ENCODE measurements around the gene THRA. TPM values are rescaled to one million over a fixed set of nuclear protein-coding genes. Genes with fewer than 3 reads are reported as not detected.

THRA gene
- total and polyA plus RNA-seq, 2 donors (not counting 3 experiments of a cell fraction or from before 2014, with no cell fraction given): 17.4 to 29.6 TPM

GRCh38 chr17:40068917-40069750, 6.4 kb downstream of the THRA start:
- Histone ChIP-seq H3K36me3 (ENCODE audit: control insufficient read depth in 2 of 2, extremely low read depth in 1 of 2, insufficient read depth in 2 of 2, low read length in 2 of 2) (no peaks in the 10 kb centered on the region), H3K4me3 (replicated peaks in 1 of 3; ENCODE audit: insufficient read depth in 1 of 3, low read depth in 1 of 3, low read length in 3 of 3) (peak overlapping the region in 1 of 3 experiments; percentile 17), H3K9ac (replicated peaks; ENCODE audit: extremely low read depth, insufficient read depth, low read length) (no peak overlapping the region), H4K20me1 (replicated peaks; ENCODE audit: control insufficient read depth, extremely low read depth, insufficient read depth, low read length) (no peaks in the 10 kb centered on the region), H3K4me2 (ENCODE audit: insufficient read depth, low read length) (peak overlapping the region; percentile 60), H3K27me3 (ENCODE audit: control insufficient read depth in 2 of 2, insufficient read depth in 2 of 2, low read length in 2 of 2) (no peaks in the 10 kb centered on the region), H3K27ac (ENCODE audit: insufficient read depth, low read depth, low read length) (no peak overlapping the region), H2AFZ (ENCODE audit: low read depth, low read length) (peak overlapping the region; percentile 75), H3K4me1 (ENCODE audit: control insufficient read depth, extremely low read depth, insufficient read depth, low read length) (peaks cover 45% of the 10 kb centered on the region), H3K79me2 (ENCODE audit: control insufficient read depth, insufficient read depth, low read length) (peaks cover 2% of the 10 kb centered on the region), H3K9me3 (replicated peaks; ENCODE audit: control insufficient read depth, insufficient read depth, low read length) (no peaks in the 10 kb centered on the region), H3K9me1 (replicated peaks; ENCODE audit: control insufficient read depth, extremely low read depth, insufficient read depth, low read length) (no peaks in the 10 kb centered on the region)
- DNase-seq (ENCODE audit: low read depth, low spot score): peak; percentile 75
- ChIA-PET POLR2A (no interaction called here), CTCF (interaction anchor here (0.7 to 1.8 kb wide), 10 partner anchors 9 to 99 kb away, joined by 3 to 6 read pairs (median 4); no protein-coding TSS in a partner anchor)
- intact Hi-C loops (cut with micrococcal nuclease): no loop called here
- dilution Hi-C loops (cut with MboI; ENCODE audit: extremely low pct_ligation_motif_present, low sequenced_read_pairs): no loop called here
- TF ChIP-seq MYC (IDR thresholded peaks at IDR 0.05; ENCODE audit: low read depth, low read length): peak; percentile 56
- peak; percentile 38 for TF ChIP-seq POLR2A (IDR thresholded peaks at IDR 0.05; ENCODE audit: low read depth, low read length)
- TF ChIP-seq JUN (IDR thresholded peaks at IDR 0.05; ENCODE audit: borderline replicate concordance, insufficient read depth, insufficient read length, low read depth): no peak
- TF ChIP-seq, protein P1, sequence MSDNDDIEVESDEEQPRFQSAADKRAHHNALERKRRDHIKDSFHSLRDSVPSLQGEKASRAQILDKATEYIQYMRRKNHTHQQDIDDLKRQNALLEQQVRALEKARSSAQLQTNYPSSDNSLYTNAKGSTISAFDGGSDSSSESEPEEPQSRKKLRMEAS (IDR thresholded peaks at IDR 0.05; ENCODE audit: insufficient read depth, insufficient read length): peak; percentile 72
- TF ChIP-seq GATA2 (IDR thresholded peaks at IDR 0.05; ENCODE audit: insufficient read depth, insufficient read length, low read depth, low read length): no peak
- peak; percentile 80 for FAIRE-seq
- no TSS peak for BruUV-seq (replicated peaks)

All from endothelial cell of umbilical vein (primary cell).